GM23338 (cell line): ENCODE measurements around the gene FOXP1. TPM values are rescaled to one million over a fixed set of nuclear protein-coding genes. Genes with fewer than 3 reads are reported as not detected.

Source experiments
- ATAC-seq: fragments of 200-7000 bp; cut with Tn5 transposase; 3 replicates; pipeline ENCODE4 v1.9.1; 2020
- DNase-seq: peaks from one replicate; pipeline ENCODE4 v3.0.0-alpha.2; 2015; ENCODE audit warnings: low spot score
- H2AFZ ChIP-seq: fragments of 200-600 bp; sonication (generic); 2 replicates; pipeline ENCODE4 v1.8.0; 2016; ENCODE audit warnings: antibody characterized with exemption, mild to moderate bottlenecking, moderate library complexity
- H3F3A ChIP-seq: fragments of 200-600 bp; sonication (generic); replicated peaks from 2 replicates; pipeline ENCODE4 v1.8.0; 2017; ENCODE audit warnings: antibody characterized with exemption, mixed run types, low read depth
- H3K27ac ChIP-seq: fragments of 200-600 bp; sonication (generic); 2 replicates; pipeline ENCODE4 v1.6.1; 2016; ENCODE audit warnings: low read depth
- H3K27me3 ChIP-seq: fragments of 200-600 bp; sonication (generic); 2 replicates; pipeline ENCODE4 v1.8.0; 2016; ENCODE audit warnings: mild to moderate bottlenecking, mixed run types, moderate library complexity; ENCODE audit not compliant: insufficient read depth
- H3K36me3 ChIP-seq: fragments of 200-600 bp; sonication (generic); 2 replicates; pipeline ENCODE4 v1.8.0; 2016; ENCODE audit warnings: mild to moderate bottlenecking; ENCODE audit not compliant: insufficient read depth
- H3K4me1 ChIP-seq: fragments of 200-600 bp; sonication (generic); 2 replicates; pipeline ENCODE4 v1.8.0; 2016; ENCODE audit warnings: mild to moderate bottlenecking, moderate library complexity; ENCODE audit not compliant: insufficient read depth
- H3K4me2 ChIP-seq: fragments of 200-600 bp; sonication (generic); 2 replicates; pipeline ENCODE4 v1.7.1; 2017; ENCODE audit warnings: mixed run types
- H3K4me3 ChIP-seq: fragments of 200-600 bp; sonication (generic); 2 replicates; pipeline ENCODE4 v1.6.1; 2016; ENCODE audit warnings: mixed run types
- H3K79me2 ChIP-seq: fragments of 200-600 bp; sonication (generic); replicated peaks from 2 replicates; pipeline ENCODE4 v1.8.0; 2017; ENCODE audit warnings: mild to moderate bottlenecking; ENCODE audit not compliant: insufficient read depth
- H3K9me2 ChIP-seq: fragments of 200-600 bp; sonication (generic); 2 replicates; pipeline ENCODE4 v1.8.0; 2017; ENCODE audit not compliant: insufficient read depth
- H4K20me1 ChIP-seq: fragments of 200-600 bp; sonication (generic); replicated peaks from 2 replicates; pipeline ENCODE4 v1.8.0; 2017; ENCODE audit warnings: mild to moderate bottlenecking; ENCODE audit not compliant: insufficient read depth
- H3K27ac Mint-ChIP-seq: 2 replicates; pipeline ENCODE4 v1.8.0; 2020; ENCODE audit warnings: inconsistent platforms, mild to moderate bottlenecking, moderate library complexity, mixed read lengths
- H3K27me3 Mint-ChIP-seq: 3 replicates; pipeline ENCODE4 v1.8.0; 2022; ENCODE audit warnings: low read depth, mild to moderate bottlenecking, moderate library complexity, mixed read lengths, inconsistent platforms; ENCODE audit not compliant: insufficient read depth, poor library complexity
- H3K36me3 Mint-ChIP-seq: 3 replicates; pipeline ENCODE4 v1.8.0; 2021; ENCODE audit warnings: low read depth, mild to moderate bottlenecking, inconsistent platforms, moderate library complexity, mixed read lengths
- H3K4me1 Mint-ChIP-seq: 3 replicates; pipeline ENCODE4 v1.8.0; 2020; ENCODE audit warnings: mild to moderate bottlenecking, inconsistent platforms, mixed read lengths
- H3K4me3 Mint-ChIP-seq: 3 replicates; pipeline ENCODE4 v1.8.0; 2021; ENCODE audit warnings: moderate library complexity, mild to moderate bottlenecking, inconsistent platforms, mixed read lengths
- H3K9me3 Mint-ChIP-seq: 3 replicates; pipeline ENCODE4 v1.8.0; 2020; ENCODE audit warnings: moderate library complexity, mild to moderate bottlenecking, inconsistent platforms, mixed read lengths
- EZH2phosphoT487 ChIP-seq: fragments of 200-600 bp; sonication (generic); IDR thresholded peaks from one replicate; pipeline ENCODE4 v1.8.1; 2018; ENCODE audit warnings: antibody characterized with exemption; ENCODE audit not compliant: unreplicated experiment
- STAT1 ChIP-seq: IDR thresholded peaks from one replicate; pipeline ENCODE4 v1.6.1; 2016; ENCODE audit warnings: antibody characterized with exemption; ENCODE audit not compliant: unreplicated experiment
- ZNF331 ChIP-seq: fragments of 250-450 bp; sonication (Bioruptor Pico); IDR thresholded peaks from 2 replicates; pipeline ENCODE4 v1.5.0; 2020; ENCODE audit warnings: low read depth, mild to moderate bottlenecking, moderate library complexity
- polyA plus RNA-seq: library from polyadenylated mRNA; unstranded; fragments of >200 nt; fragmentation: Nextera tagmentation; extraction: Ambion mirVana; gene quantifications from 2 replicates; pipeline ENCODE4 v1.2.1, GENCODE V29; 2016
- total RNA-seq: library from RNA; depleted of rRNA; stranded (reverse); fragments of >200 nt; shearing (Covaris generic); gene quantifications from 2 replicates; pipeline ENCODE4 v1.2.3, GENCODE V29; 2014
- TF ChIP-seq, protein P1 (sequence below), 2 experiments: fragments of 200-600 bp in 1 of 2; sonication (generic) in 1 of 2; conservative IDR thresholded peaks; 2 replicates each; pipeline versions ENCODE4 v1.5.1 to v1.6.1; 2016 to 2017; ENCODE audit warnings: antibody characterized with exemption in 2 of 2, low read depth in 2 of 2, mild to moderate bottlenecking in 2 of 2, moderate library complexity in 1 of 2
- TF ChIP-seq, protein P2 (sequence below): IDR thresholded peaks from 2 replicates; pipeline ENCODE4 v1.6.1; 2016; ENCODE audit warnings: antibody characterized with exemption
- TF ChIP-seq, protein P3 (sequence below): fragments of 250-450 bp; sonication (Bioruptor Pico); IDR thresholded peaks from 2 replicates; pipeline ENCODE4 v1.5.0; 2020; ENCODE audit warnings: mild to moderate bottlenecking, moderate library complexity

Gene FOXP1
- total and polyA plus RNA-seq, 2 experiments from 2014 or later, result 32.9 to 35.5 TPM

DNA sequence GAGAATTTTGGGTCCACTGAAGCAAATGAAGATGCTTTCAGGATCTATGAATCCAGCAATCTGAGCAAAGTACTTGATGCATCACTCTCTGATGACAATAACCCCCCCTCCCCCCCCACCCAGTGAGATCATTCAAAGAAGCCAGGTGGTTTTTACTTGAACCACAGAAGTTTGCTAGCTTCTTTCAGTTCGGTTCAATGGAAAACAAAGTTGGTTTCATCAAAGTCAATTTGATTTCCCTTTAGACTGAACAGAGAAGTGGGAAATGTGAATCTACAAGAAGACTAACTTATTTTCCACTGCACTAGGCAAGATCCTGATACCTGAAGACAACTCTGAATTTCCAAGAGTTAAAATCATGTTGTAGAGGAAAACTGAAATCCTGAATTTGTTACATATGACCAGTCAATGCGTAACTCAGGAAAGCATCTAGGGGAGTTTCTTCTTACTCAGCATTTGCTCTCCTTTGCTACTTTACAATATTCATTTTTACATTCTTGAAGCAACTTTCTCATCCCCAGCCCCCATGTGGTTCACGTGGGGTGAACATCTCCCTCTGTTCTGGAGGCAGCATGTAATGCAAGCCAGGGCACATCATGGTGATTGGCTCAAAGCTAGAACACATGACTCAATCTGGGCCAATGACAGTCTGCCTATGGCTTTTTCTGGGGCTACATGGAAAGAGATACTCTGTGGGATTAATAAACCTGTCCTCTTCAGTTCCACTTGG lies 572.6 kb downstream of the FOXP1 start:
- ATAC-seq (no peak), DNase-seq (no peak)
- Mint-ChIP-seq H3K27me3 (peaks cover 3% of the 10 kb centered on the region), H3K4me3 (no peak overlapping the region), H3K27ac (no peak overlapping the region), H3K9me3 (peaks cover 18% of the 10 kb centered on the region; the same call in 2 of the 3 replicates), H3K4me1 (peaks cover 21% of the 10 kb centered on the region), H3K36me3 (peaks cover 28% of the 10 kb centered on the region)
- H3F3A ChIP-seq, result no peaks in the 10 kb centered on the region
- no peak overlapping the region for H2AFZ ChIP-seq
- no peak overlapping the region for H3K27ac ChIP-seq
- H3K36me3 ChIP-seq, result no peaks in the 10 kb centered on the region
- H3K27me3 ChIP-seq, result no peaks in the 10 kb centered on the region
- TF ChIP-seq ZNF331 (CRISPR knock-in tag) (no peak), STAT1 (no peak), EZH2phosphoT487 (no peak)
- TF ChIP-seq, protein P1, sequence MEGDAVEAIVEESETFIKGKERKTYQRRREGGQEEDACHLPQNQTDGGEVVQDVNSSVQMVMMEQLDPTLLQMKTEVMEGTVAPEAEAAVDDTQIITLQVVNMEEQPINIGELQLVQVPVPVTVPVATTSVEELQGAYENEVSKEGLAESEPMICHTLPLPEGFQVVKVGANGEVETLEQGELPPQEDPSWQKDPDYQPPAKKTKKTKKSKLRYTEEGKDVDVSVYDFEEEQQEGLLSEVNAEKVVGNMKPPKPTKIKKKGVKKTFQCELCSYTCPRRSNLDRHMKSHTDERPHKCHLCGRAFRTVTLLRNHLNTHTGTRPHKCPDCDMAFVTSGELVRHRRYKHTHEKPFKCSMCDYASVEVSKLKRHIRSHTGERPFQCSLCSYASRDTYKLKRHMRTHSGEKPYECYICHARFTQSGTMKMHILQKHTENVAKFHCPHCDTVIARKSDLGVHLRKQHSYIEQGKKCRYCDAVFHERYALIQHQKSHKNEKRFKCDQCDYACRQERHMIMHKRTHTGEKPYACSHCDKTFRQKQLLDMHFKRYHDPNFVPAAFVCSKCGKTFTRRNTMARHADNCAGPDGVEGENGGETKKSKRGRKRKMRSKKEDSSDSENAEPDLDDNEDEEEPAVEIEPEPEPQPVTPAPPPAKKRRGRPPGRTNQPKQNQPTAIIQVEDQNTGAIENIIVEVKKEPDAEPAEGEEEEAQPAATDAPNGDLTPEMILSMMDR (conservative IDR thresholded peaks at IDR 0.05; ENCODE audit: low read depth in 2 of 2), result no peak
- TF ChIP-seq, protein P2, sequence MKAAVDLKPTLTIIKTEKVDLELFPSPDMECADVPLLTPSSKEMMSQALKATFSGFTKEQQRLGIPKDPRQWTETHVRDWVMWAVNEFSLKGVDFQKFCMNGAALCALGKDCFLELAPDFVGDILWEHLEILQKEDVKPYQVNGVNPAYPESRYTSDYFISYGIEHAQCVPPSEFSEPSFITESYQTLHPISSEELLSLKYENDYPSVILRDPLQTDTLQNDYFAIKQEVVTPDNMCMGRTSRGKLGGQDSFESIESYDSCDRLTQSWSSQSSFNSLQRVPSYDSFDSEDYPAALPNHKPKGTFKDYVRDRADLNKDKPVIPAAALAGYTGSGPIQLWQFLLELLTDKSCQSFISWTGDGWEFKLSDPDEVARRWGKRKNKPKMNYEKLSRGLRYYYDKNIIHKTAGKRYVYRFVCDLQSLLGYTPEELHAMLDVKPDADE, result no peak
- TF ChIP-seq, protein P3, sequence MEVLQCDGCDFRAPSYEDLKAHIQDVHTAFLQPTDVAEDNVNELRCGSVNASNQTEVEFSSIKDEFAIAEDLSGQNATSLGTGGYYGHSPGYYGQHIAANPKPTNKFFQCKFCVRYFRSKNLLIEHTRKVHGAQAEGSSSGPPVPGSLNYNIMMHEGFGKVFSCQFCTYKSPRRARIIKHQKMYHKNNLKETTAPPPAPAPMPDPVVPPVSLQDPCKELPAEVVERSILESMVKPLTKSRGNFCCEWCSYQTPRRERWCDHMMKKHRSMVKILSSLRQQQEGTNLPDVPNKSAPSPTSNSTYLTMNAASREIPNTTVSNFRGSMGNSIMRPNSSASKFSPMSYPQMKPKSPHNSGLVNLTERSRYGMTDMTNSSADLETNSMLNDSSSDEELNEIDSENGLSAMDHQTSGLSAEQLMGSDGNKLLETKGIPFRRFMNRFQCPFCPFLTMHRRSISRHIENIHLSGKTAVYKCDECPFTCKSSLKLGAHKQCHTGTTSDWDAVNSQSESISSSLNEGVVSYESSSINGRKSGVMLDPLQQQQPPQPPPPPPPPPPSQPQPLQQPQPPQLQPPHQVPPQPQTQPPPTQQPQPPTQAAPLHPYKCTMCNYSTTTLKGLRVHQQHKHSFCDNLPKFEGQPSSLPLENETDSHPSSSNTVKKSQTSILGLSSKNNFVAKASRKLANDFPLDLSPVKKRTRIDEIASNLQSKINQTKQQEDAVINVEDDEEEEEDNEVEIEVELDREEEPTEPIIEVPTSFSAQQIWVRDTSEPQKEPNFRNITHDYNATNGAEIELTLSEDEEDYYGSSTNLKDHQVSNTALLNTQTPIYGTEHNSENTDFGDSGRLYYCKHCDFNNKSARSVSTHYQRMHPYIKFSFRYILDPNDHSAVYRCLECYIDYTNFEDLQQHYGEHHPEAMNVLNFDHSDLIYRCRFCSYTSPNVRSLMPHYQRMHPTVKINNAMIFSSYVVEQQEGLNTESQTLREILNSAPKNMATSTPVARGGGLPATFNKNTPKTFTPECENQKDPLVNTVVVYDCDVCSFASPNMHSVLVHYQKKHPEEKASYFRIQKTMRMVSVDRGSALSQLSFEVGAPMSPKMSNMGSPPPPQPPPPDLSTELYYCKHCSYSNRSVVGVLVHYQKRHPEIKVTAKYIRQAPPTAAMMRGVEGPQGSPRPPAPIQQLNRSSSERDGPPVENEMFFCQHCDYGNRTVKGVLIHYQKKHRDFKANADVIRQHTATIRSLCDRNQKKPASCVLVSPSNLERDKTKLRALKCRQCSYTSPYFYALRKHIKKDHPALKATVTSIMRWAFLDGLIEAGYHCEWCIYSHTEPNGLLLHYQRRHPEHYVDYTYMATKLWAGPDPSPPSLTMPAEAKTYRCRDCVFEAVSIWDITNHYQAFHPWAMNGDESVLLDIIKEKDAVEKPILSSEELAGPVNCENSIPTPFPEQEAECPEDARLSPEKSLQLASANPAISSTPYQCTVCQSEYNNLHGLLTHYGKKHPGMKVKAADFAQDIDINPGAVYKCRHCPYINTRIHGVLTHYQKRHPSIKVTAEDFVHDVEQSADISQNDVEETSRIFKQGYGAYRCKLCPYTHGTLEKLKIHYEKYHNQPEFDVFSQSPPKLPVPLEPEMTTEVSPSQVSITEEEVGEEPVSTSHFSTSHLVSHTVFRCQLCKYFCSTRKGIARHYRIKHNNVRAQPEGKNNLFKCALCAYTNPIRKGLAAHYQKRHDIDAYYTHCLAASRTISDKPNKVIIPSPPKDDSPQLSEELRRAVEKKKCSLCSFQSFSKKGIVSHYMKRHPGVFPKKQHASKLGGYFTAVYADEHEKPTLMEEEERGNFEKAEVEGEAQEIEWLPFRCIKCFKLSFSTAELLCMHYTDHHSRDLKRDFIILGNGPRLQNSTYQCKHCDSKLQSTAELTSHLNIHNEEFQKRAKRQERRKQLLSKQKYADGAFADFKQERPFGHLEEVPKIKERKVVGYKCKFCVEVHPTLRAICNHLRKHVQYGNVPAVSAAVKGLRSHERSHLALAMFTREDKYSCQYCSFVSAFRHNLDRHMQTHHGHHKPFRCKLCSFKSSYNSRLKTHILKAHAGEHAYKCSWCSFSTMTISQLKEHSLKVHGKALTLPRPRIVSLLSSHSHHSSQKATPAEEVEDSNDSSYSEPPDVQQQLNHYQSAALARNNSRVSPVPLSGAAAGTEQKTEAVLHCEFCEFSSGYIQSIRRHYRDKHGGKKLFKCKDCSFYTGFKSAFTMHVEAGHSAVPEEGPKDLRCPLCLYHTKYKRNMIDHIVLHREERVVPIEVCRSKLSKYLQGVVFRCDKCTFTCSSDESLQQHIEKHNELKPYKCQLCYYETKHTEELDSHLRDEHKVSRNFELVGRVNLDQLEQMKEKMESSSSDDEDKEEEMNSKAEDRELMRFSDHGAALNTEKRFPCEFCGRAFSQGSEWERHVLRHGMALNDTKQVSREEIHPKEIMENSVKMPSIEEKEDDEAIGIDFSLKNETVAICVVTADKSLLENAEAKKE, result no peak
- no peaks in the 10 kb centered on the region for H3K79me2 ChIP-seq
- H3K4me2 ChIP-seq, result no peak overlapping the region
- H3K9me2 ChIP-seq, result no peaks in the 10 kb centered on the region
- H3K4me1 ChIP-seq, result peaks cover 18% of the 10 kb centered on the region; the same call in 1 of the 2 replicates
- no peaks in the 10 kb centered on the region for H4K20me1 ChIP-seq
- H3K4me3 ChIP-seq, result no peak overlapping the region
